H1 (cell line): ENCODE results near the gene TRABD2B. TPM values are rescaled to one million over a fixed set of nuclear protein-coding genes. Genes with fewer than 3 reads are reported as not detected.

ENCODE experiments used
- CTCF ChIA-PET: fragments of 300-600 bp; sonication (Branson Sonifier 250); formaldehyde crosslinking; loops from one replicate; lab custom pipeline; 2021; ENCODE audit not compliant: partially characterized antibody; lab: Charles Lee
- POLR2A ChIA-PET: fragments of 300-600 bp; sonication (Branson Sonifier 250); formaldehyde crosslinking; loops from one replicate; lab custom pipeline; 2021; ENCODE audit warnings: inconsistent platforms; ENCODE audit not compliant: partially characterized antibody; lab: Charles Lee
- DNase-seq, 2 experiments: peaks; one replicate each; pipeline versions ENCODE4 v3.0.0 to v3.0.0-alpha.2; 2010 to 2022; ENCODE audit warnings: low spot score in 2 of 2, low read depth in 1 of 2, mixed read lengths in 1 of 2
- FAIRE-seq: peaks from 2 replicates; lab custom pipeline; 2011; peaks lifted over from hg19 to GRCh38; lab: Jason Lieb, UNC
- H2AFZ ChIP-seq: 2 replicates; pipeline ENCODE4 v1.8.1; 2012; ENCODE audit warnings: low read length, inconsistent platforms
- H2AK5ac ChIP-seq: 2 replicates; pipeline ENCODE4 v1.6.1; 2013; ENCODE audit warnings: low read depth, low read length
- H2BK120ac ChIP-seq: replicated peaks from 2 replicates; pipeline ENCODE3; 2013; ENCODE audit warnings: low read depth, low read length, inconsistent platforms
- H2BK12ac ChIP-seq: 2 replicates; pipeline ENCODE4 v1.6.1; 2013; ENCODE audit warnings: low read depth, low read length
- H2BK15ac ChIP-seq: 2 replicates; pipeline ENCODE4 v1.6.1; 2013; ENCODE audit warnings: low read length
- H2BK20ac ChIP-seq: 2 replicates; pipeline ENCODE4 v1.6.1; 2013; ENCODE audit warnings: low read length
- H2BK5ac ChIP-seq: 2 replicates; pipeline ENCODE4 v1.6.1; 2013; ENCODE audit warnings: low read depth, low read length
- H3K14ac ChIP-seq: 2 replicates; pipeline ENCODE4 v1.6.1; 2013; ENCODE audit warnings: inconsistent platforms; ENCODE audit not compliant: insufficient read length
- H3K18ac ChIP-seq: 2 replicates; pipeline ENCODE4 v1.6.1; 2013; ENCODE audit warnings: low read length; ENCODE audit errors: extremely low read depth
- H3K23ac ChIP-seq: 2 replicates; pipeline ENCODE4 v1.6.1; 2013; ENCODE audit warnings: inconsistent platforms; ENCODE audit not compliant: insufficient read length
- H3K23me2 ChIP-seq: 2 replicates; pipeline ENCODE4 v1.6.1; 2013; ENCODE audit warnings: low read depth, low read length
- H3K27ac ChIP-seq: 2 replicates; pipeline ENCODE4 v1.6.1; 2011; ENCODE audit warnings: low read depth, low read length, inconsistent platforms
- H3K27me3 ChIP-seq, 4 experiments: replicated peaks in 1 of 4; 1 replicate in 1 of 4; 2 replicates in 3 of 4; pipeline versions ENCODE4 v1.6.1 to v1.8.1; 2011 to 2013; ENCODE audit warnings: low read length in 3 of 4, mild to moderate bottlenecking in 3 of 4, inconsistent platforms in 2 of 4, mixed read lengths in 2 of 4, moderate library complexity in 1 of 4; ENCODE audit not compliant: control insufficient read depth in 3 of 4, insufficient read depth in 3 of 4; ENCODE audit errors: extremely low read depth in 1 of 4
- H3K36me3 ChIP-seq, 4 experiments: 2 replicates each; pipeline versions ENCODE4 v1.6.1 to v1.8.1; 2011 to 2013; ENCODE audit warnings: mild to moderate bottlenecking in 4 of 4, low read length in 3 of 4, moderate library complexity in 2 of 4, control low read depth in 1 of 4, inconsistent platforms in 1 of 4; ENCODE audit not compliant: insufficient read depth in 4 of 4, control insufficient read depth in 2 of 4
- H3K4ac ChIP-seq: replicated peaks from 2 replicates; pipeline ENCODE3; 2013; ENCODE audit warnings: low read length, low read depth, mixed read lengths, inconsistent platforms; ENCODE audit not compliant: insufficient read length
- H3K4me1 ChIP-seq, 4 experiments: replicated peaks in 1 of 4; 1 replicate in 1 of 4; 2 replicates in 3 of 4; pipeline versions ENCODE4 v1.6.1 to v1.8.1; 2011 to 2013; ENCODE audit warnings: low read length in 3 of 4, inconsistent platforms in 2 of 4, mixed read lengths in 1 of 4; ENCODE audit not compliant: insufficient read depth in 4 of 4, control insufficient read depth in 3 of 4
- H3K4me2 ChIP-seq, 2 experiments: 2 replicates each; pipeline versions ENCODE4 v1.6.1 to v1.8.1; 2011 to 2013; ENCODE audit warnings: low read depth in 2 of 2, low read length in 2 of 2, control low read depth in 1 of 2, inconsistent platforms in 1 of 2, mild to moderate bottlenecking in 1 of 2; ENCODE audit not compliant: insufficient read depth in 1 of 2
- H3K4me3 ChIP-seq, 4 experiments: fragments of 200-600, 300-600 bp in 1 of 4; sonication (generic), shearing (Covaris generic), sonication (Bioruptor Twin) in 1 of 4; 2 replicates each; pipeline versions ENCODE4 v1.5.1 to v1.8.1; 2011 to 2016; ENCODE audit warnings: low read length in 4 of 4, low read depth in 3 of 4, control low read depth in 2 of 4, inconsistent platforms in 2 of 4, mild to moderate bottlenecking in 2 of 4, mixed read lengths in 1 of 4, moderate library complexity in 1 of 4; ENCODE audit not compliant: insufficient read depth in 2 of 4; ENCODE audit errors: extremely low read depth in 1 of 4
- H3K56ac ChIP-seq: replicated peaks from 2 replicates; pipeline ENCODE3; 2013; ENCODE audit warnings: low read depth, mild to moderate bottlenecking, mixed read lengths, low read length, inconsistent platforms; ENCODE audit not compliant: insufficient read length
- H3K79me1 ChIP-seq: 2 replicates; pipeline ENCODE4 v1.6.1; 2013; ENCODE audit warnings: low read depth, low read length, control low read depth
- H3K79me2 ChIP-seq, 2 experiments: 2 replicates each; pipeline versions ENCODE4 v1.6.1 to v1.8.1; 2012 to 2013; ENCODE audit warnings: low read length in 2 of 2, mild to moderate bottlenecking in 2 of 2, inconsistent platforms in 1 of 2; ENCODE audit not compliant: insufficient read depth in 2 of 2, control insufficient read depth in 1 of 2
- H3K9ac ChIP-seq, 4 experiments: replicated peaks in 1 of 4; 1 replicate in 1 of 4; 2 replicates in 3 of 4; pipeline versions ENCODE4 v1.6.1 to v1.8.1; 2011 to 2013; ENCODE audit warnings: low read depth in 3 of 4, low read length in 3 of 4, control low read depth in 2 of 4, mild to moderate bottlenecking in 2 of 4, moderate library complexity in 2 of 4, inconsistent platforms in 1 of 4; ENCODE audit errors: extremely low read depth in 1 of 4
- H3K9me3 ChIP-seq, 2 experiments: 2 replicates each; pipeline versions ENCODE4 v1.6.1 to v1.8.1; 2012 to 2013; ENCODE audit warnings: mild to moderate bottlenecking in 2 of 2, moderate library complexity in 2 of 2, control low read depth in 1 of 2, inconsistent platforms in 1 of 2, low read depth in 1 of 2, low read length in 1 of 2, mixed read lengths in 1 of 2; ENCODE audit not compliant: insufficient read depth in 2 of 2
- H4K20me1 ChIP-seq, 2 experiments: replicated peaks in 1 of 2; 2 replicates each; pipeline versions ENCODE3 to v1.8.1; 2011 to 2013; ENCODE audit warnings: inconsistent platforms in 2 of 2, low read length in 2 of 2, mild to moderate bottlenecking in 1 of 2; ENCODE audit not compliant: insufficient read depth in 2 of 2, control insufficient read depth in 1 of 2
- H4K5ac ChIP-seq: 2 replicates; pipeline ENCODE4 v1.6.1; 2013; ENCODE audit warnings: low read length, low read depth, mixed read lengths, inconsistent platforms; ENCODE audit not compliant: insufficient read length
- H4K8ac ChIP-seq: 2 replicates; pipeline ENCODE4 v1.8.0; 2013; ENCODE audit warnings: mild to moderate bottlenecking, moderate library complexity, low read length, inconsistent platforms; ENCODE audit not compliant: insufficient read depth; ENCODE audit errors: extremely low read depth
- H4K91ac ChIP-seq: replicated peaks from 2 replicates; pipeline ENCODE3; 2013; ENCODE audit warnings: low read length, mixed read lengths, inconsistent platforms; ENCODE audit not compliant: insufficient read length
- ASH2L ChIP-seq: fragments of 200-600, 300-600 bp; sonication (generic); IDR thresholded peaks from one replicate; pipeline ENCODE4 v1.7.1; 2017; ENCODE audit warnings: low read length
- BRCA1 ChIP-seq: IDR thresholded peaks from 2 replicates; pipeline ENCODE4 v1.6.1; 2012; ENCODE audit warnings: low read depth, low read length, improper control_type of control experiment
- CEBPB ChIP-seq: IDR thresholded peaks from 2 replicates; pipeline ENCODE4 v1.6.1; 2012; ENCODE audit warnings: low read depth, low read length
- CTBP2 ChIP-seq: IDR thresholded peaks from 2 replicates; pipeline ENCODE4 v1.7.0; 2011; ENCODE audit warnings: borderline replicate concordance, mild to moderate bottlenecking, moderate library complexity, mixed read lengths, low read length; ENCODE audit not compliant: insufficient read depth, insufficient read length
- EP300 ChIP-seq, 2 experiments: IDR thresholded peaks; 1 replicate in 1 of 2; 2 replicates in 1 of 2; pipeline ENCODE4 v1.6.1; 2011 to 2012; ENCODE audit warnings: low read depth in 2 of 2, low read length in 2 of 2, mild to moderate bottlenecking in 2 of 2, borderline replicate concordance in 1 of 2, inconsistent platforms in 1 of 2, moderate library complexity in 1 of 2
- JUND ChIP-seq: IDR thresholded peaks from 2 replicates; pipeline ENCODE4 v1.6.1; 2011; ENCODE audit warnings: mild to moderate bottlenecking, improper control_type of control experiment, low read length
- KDM1A ChIP-seq: fragments of 200-600, 300-600 bp; sonication (generic); IDR thresholded peaks from 2 replicates; pipeline ENCODE4 v1.7.1; 2016; ENCODE audit warnings: mild to moderate bottlenecking, low read length, borderline replicate concordance
- KDM5A ChIP-seq: fragments of 200-600 bp; IDR thresholded peaks from 2 replicates; pipeline ENCODE4 v1.7.1; 2012; ENCODE audit warnings: mild to moderate bottlenecking, low read length, inconsistent platforms, mixed read lengths
- MAX ChIP-seq: IDR thresholded peaks from 2 replicates; pipeline ENCODE4 v1.6.1; 2012; ENCODE audit warnings: inconsistent platforms
- PHF8 ChIP-seq: fragments of 200-600 bp; sonication (generic); conservative IDR thresholded peaks from 2 replicates; pipeline ENCODE4 v1.7.1; 2012; ENCODE audit warnings: low read depth, mild to moderate bottlenecking, inconsistent platforms, low read length, moderate library complexity
- TCF12 ChIP-seq: IDR thresholded peaks from 2 replicates; pipeline ENCODE4 v1.6.1; 2011; ENCODE audit warnings: low read depth, mild to moderate bottlenecking, low read length
- TEAD4 ChIP-seq: IDR thresholded peaks from 2 replicates; pipeline ENCODE4 v1.6.1; 2012; ENCODE audit warnings: low read depth, low read length, inconsistent platforms, mixed read lengths
- WGBS, 2 experiments: shearing (Covaris generic) in 1 of 2; methylation state at CpG; one replicate each; pipeline versions ENCODE4 v1.1.6 to v1.1.7; 2013 to 2015; ENCODE audit warnings: low lambda C conversion rate in 2 of 2, mixed read lengths in 2 of 2, inconsistent platforms in 1 of 2, low coverage in 1 of 2, missing lambda C conversion rate in 1 of 2; ENCODE audit not compliant: insufficient replicate concordance in 2 of 2, insufficient coverage in 1 of 2, insufficient read length in 1 of 2; ENCODE audit errors: extremely low coverage in 1 of 2, missing lambda C conversion rate in 1 of 2; 5-methylcytosine and 5-hydroxymethylcytosine counted together
- polyA plus RNA-seq, 7 experiments: library from polyadenylated mRNA; depleted of rRNA in 3 of 7; stranded (reverse) in 5 of 7; unstranded in 2 of 7; fragments of >200 nt in 5 of 7; fragments of 200-250 nt in 2 of 7; gene quantifications; 1 replicate in 5 of 7; 2 replicates in 1 of 7; 4 replicates in 1 of 7; pipeline versions ENCODE4 v1.2.1 to v1.2.3, GENCODE V29; 2011 to 2013; ENCODE audit warnings: missing spikeins in 2 of 7, mixed read lengths in 2 of 7
- total RNA-seq: library from RNA; stranded (reverse); fragmentation: NEBNext Ultra II Directional; extraction: Animal tissue kit (Norgen Biotek cat#: 25700); gene quantifications from 2 replicates; pipeline ENCODE4 v1.2.1, GENCODE V29; 2021
- TF ChIP-seq, protein P1 (sequence below): IDR thresholded peaks from 2 replicates; pipeline ENCODE4 v1.6.1; 2011; ENCODE audit warnings: low read depth, mild to moderate bottlenecking, low read length; ENCODE audit not compliant: insufficient read depth

Gene TRABD2B
- total and polyA plus RNA-seq, 2 of the 8 experiments (the other 6 are each of a cell fraction or from before 2014, with no cell fraction given): 0.95 to 3.4 TPM

- Histone ChIP-seq H3K79me2 (no peaks in the 10 kb centered on the region), H2BK120ac (no peak overlapping the region), H3K9ac (no peak overlapping the region), H2BK5ac (no peak overlapping the region), H4K91ac (no peak overlapping the region), H3K4me3 (no peak overlapping the region), H2BK20ac (no peak overlapping the region), H3K18ac (peak overlapping the region; percentile 6; the same call in 1 of the 2 replicates), H3K14ac (no peak overlapping the region), H3K23ac (no peak overlapping the region), H4K20me1 (no peaks in the 10 kb centered on the region), H3K4ac (no peak overlapping the region), H3K4me1 (peaks cover 17 to 30% (median 20%) of the 10 kb centered on the region in 4 experiments), H4K5ac (no peak overlapping the region), H3K23me2 (peaks cover 4% of the 10 kb centered on the region; the same call in 1 of the 2 replicates), H3K9me3 (no peaks in the 10 kb centered on the region), H3K56ac (no peak overlapping the region), H4K8ac (no peak overlapping the region), H2AFZ (no peak overlapping the region), H3K27ac (no peak overlapping the region), H3K79me1 (no peaks in the 10 kb centered on the region), H2AK5ac (no peak overlapping the region; the same call in 1 of the 2 replicates), H3K36me3 (no peaks in the 10 kb centered on the region), H2BK12ac (0 out of 2 replicates have a peak overlapping the region, but pooled peaks have one; percentile 28), H2BK15ac (no peak overlapping the region), H3K27me3 (peaks cover 0 to 14% (median 9%) of the 10 kb centered on the region in 4 experiments; a peak in 5 of 7 replicates), H3K4me2 (no peak overlapping the region)
- FAIRE-seq (no peak), DNase-seq (no peak)
- 83% methylated on average over 11 of the region's 11 CpGs; no CpG with 5 or more reads in 1 of the 2 experiments for WGBS, 2 experiments
- ChIA-PET POLR2A (interaction anchor here (1.4 kb wide), 1 partner anchor 8 kb away, joined by 6 read pairs; no protein-coding TSS in a partner anchor), CTCF (interaction anchor here (0.6 to 4.8 kb wide), 6 partner anchors 12 to 233 kb away, joined by 3 to 31 read pairs (median 4); partner anchors contain the start of gene TRABD2B)
- TF ChIP-seq TEAD4 (no peak), ASH2L (no peak), KDM5A (no peak), CTBP2 (no peak), CEBPB (no peak), EP300 (IDR thresholded peaks at IDR 0.05; ENCODE audit: borderline replicate concordance in 1 of 2, low read depth in 2 of 2, low read length in 2 of 2) (no peak), JUND (no peak), PHF8 (no peak), TCF12 (no peak), MAX (no peak), KDM1A (no peak), BRCA1 (no peak)
- TF ChIP-seq, protein P1, sequence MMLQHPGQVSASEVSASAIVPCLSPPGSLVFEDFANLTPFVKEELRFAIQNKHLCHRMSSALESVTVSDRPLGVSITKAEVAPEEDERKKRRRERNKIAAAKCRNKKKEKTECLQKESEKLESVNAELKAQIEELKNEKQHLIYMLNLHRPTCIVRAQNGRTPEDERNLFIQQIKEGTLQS: no peak
These were observed 9.6 kb downstream of the TRABD2B start for GRCh38 chr1:47987601-47988000.
